GM11168 (cell line): Measurements from ENCODE around the gene ITGAD.

ENCODE experiments used
- in situ Hi-C: fragments of 300-500 bp; cut with MboI; formaldehyde crosslinking; loops from one replicate; pipeline ENCODE4 v1.12.0; 2022; ENCODE audit warnings: low sequenced_read_pairs; ENCODE audit not compliant: unreplicated experiment

Gene ITGAD

DNA sequence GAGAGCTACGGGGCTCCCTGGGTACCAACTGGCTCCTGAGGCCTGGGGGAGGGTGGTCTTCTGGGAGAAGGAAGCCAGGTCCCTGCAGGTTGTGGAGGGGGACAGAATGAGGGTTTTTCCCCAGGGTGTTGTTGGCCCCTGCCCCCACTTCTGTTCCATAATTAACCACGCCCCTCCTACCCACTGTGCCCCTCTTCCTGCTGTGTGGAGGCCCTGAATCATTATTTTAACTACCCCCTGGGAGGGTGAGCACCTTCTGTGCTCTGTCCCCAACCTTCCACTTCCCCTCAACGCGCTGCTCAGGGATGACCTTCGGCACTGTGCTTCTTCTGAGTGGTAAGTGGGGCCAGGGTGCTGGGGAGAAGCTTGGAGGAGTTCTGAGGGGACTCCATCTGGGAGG is at the start of gene ITGAD:
TSS of gene ITGAD (plus strand) at position 280 of the 400 bp plus-strand sequence. CDS start at position 306, 26 bp downstream.
- in situ Hi-C loops, result no loop called here

GRCh38 chr16:31344712-31345111 is 48.4 kb upstream of the ITGAD start:
- in situ Hi-C loops, result no loop called here

DNA sequence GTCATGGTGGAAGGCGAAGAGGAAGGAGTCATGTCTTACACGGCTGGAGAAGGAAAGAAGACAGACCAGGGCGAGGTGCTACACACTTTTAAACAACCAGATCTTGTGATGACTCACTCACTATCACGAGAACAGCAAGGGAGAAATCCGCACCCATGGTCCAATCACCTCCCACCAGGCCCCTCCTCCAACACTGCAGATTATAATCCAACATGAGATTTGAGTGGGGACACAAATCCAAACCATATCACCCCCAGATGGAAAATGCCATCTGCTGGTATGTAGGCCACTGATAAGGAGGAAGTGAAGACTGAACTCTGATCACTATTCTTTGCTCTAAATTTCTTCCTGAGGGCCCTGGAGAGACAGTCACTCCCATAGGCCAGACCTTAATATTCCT is 45.7 kb upstream of the ITGAD start:
- in situ Hi-C loops, result no loop called here

DNA sequence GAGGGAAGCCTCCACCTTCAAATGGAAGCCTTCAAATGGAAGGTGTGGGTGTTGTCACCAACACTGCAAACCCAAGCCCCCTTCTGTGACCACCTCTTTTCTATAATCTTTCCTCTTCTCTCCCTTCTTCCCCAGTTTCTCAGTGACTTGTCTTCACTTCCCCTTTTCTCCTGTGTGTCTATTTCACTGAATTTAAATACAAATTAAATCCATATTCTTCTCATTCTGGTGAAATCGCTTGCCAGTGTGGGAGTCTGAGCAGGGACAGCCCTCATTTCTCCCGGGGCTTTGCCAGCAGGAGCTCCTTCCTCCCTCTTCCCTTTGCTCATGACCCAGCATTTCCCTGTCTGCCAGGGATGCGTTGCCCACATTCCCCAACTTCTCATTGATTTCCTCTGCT is 44.6 kb upstream of the ITGAD start:
- in situ Hi-C loops, result no loop called here

- in situ Hi-C loops, result no loop called here
Measured at GRCh38 chr16:31350275-31351005, 42.7 kb upstream of the ITGAD start.

- in situ Hi-C loops, result no loop called here
Measured at GRCh38 chr16:31351246-31351941, 41.7 kb upstream of the ITGAD start.

- in situ Hi-C loops, result no loop called here
Measured at GRCh38 chr16:31351942-31352325, 41.2 kb upstream of the ITGAD start.

- in situ Hi-C loops, result no loop called here
Measured at GRCh38 chr16:31352376-31353115, 40.6 kb upstream of the ITGAD start.

GRCh38 chr16:31354394-31355291 is 38.5 kb upstream of the ITGAD start, which contains the start of gene ITGAX:
Gene ITGAX, plus strand, starts transcription at chr16:31355176. Its CDS starts 79 bp downstream, at chr16:31355255.
- in situ Hi-C loops, result no loop called here

DNA sequence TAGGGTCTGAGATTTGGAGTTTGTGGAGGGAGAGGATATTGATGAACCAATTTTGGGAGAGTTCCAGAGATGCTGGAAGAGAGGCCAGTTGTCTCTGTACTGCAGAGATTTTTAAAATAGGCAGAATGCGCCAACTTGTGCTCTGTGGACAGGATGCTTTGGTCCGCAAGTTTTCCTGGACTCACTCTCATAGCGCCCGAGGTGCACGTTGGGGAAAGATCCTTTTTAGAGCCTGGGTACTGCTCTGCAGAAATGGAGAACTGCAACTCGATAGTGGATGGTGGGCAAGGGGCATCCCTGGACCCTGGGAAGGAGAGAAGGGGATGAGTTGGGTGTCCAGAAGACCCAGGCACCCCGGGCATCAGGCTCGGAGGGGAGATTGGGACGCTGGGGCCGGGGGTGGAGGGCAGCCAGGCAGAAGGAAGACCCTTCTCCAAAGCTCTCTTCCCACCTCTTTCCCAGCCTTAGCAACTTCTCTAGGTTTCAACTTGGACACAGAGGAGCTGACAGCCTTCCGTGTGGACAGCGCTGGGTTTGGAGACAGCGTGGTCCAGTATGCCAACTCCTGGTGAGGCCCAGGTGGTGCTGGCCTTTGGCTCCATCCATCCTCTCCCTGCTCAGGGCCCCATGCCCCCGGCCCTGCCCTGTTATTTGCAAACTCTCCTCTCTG is 37.6 kb upstream of the ITGAD start:
- in situ Hi-C loops, result no loop called here

- in situ Hi-C loops, result no loop called here
Measured at GRCh38 chr16:31356566-31357323, 36.4 kb upstream of the ITGAD start.

- in situ Hi-C loops, result no loop called here
Measured at GRCh38 chr16:31357324-31358109, 35.6 kb upstream of the ITGAD start.

GRCh38 chr16:31360251-31360650 is 32.9 kb upstream of the ITGAD start:
- in situ Hi-C loops, result no loop called here

DNA sequence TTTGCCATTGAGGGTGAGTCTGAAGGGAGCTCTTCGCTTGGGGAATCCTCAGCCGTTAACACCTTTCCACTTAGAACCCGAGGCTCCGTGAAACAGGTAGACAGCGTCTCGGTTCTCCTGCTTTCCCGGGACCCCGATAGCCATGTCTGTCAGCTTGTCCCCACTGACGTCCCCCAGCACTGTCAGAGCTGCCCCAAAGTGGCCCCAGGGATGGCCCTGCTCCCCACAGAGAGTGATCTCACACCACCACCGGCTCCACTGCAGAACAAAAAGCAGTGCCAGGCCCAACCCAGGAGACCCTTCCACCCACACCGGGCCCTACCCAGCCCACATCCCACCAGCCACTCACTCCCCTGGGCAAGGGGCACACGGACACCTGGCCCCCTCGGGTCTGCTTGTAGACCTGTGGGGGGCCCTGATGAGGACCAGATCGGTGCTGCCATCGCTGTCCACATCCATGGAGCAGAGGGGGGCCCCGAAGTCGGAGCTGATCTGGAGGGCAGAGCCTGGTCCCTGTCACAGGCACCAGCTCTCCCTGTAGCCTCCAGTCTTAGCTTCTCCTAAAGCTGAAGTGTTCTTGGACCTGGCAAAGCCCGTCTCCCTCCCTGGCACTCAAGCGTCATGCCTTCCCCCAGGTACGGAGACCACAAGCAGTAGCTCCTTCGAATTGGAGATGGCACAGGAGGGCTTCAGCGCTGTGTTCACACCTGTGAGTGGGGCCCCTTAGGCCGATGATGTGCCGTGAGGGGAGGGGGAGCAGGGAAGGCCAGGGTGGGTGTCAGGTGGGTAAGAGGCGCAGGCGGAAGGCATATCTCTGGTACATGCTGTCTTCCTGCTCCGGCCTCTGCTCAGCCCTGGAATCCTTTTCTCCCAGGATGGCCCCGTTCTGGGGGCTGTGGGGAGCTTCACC is 31.7 kb upstream of the ITGAD start:
- in situ Hi-C loops, result no loop called here

GRCh38 chr16:31362476-31363405 is 30.4 kb upstream of the ITGAD start:
- in situ Hi-C loops, result no loop called here

- in situ Hi-C loops, result no loop called here
Measured at GRCh38 chr16:31363721-31364120, 29.4 kb upstream of the ITGAD start.
